ENCODE measurements around the gene CACNA1C.
A peak's percentile ranks its signal among the peaks of the same experiment; 100 is the strongest.

Gene CACNA1C

GRCh38 chr12:2273288-2273687 lies 220.5 kb downstream of the CACNA1C start:
- DNase-seq (ENCODE audit: low spot score) (no peak), FAIRE-seq (no peak)

GRCh38 chr12:2273751-2274150 lies 221.0 kb downstream of the CACNA1C start:
- DNase-seq (ENCODE audit: low spot score) (no peak), FAIRE-seq (no peak)

- no peak for FAIRE-seq
Measured at GRCh38 chr12:2274733-2275132, 221.9 kb downstream of the CACNA1C start.

GRCh38 chr12:2276288-2277033 lies 223.7 kb downstream of the CACNA1C start:
- DNase-seq (ENCODE audit: low spot score) = no peak

More at GRCh38 chr12:2274733-2275132, 221.9 kb downstream of the CACNA1C start:
- DNase-seq (ENCODE audit: low spot score) = no peak

GRCh38 chr12:2277492-2278155 lies 224.8 kb downstream of the CACNA1C start:
- DNase-seq (ENCODE audit: low spot score) (no peak), FAIRE-seq (no peak)

More at GRCh38 chr12:2276288-2277033, 223.7 kb downstream of the CACNA1C start:
- no peak for FAIRE-seq

- FAIRE-seq (no peak), DNase-seq (ENCODE audit: low spot score) (no peak)
Measured at GRCh38 chr12:2281446-2281845, 228.7 kb downstream of the CACNA1C start.

- DNase-seq (ENCODE audit: low spot score) (no peak), FAIRE-seq (no peak)
Measured at GRCh38 chr12:2282318-2282717, 229.5 kb downstream of the CACNA1C start.

- no peak for FAIRE-seq
- no peak for DNase-seq (ENCODE audit: low spot score)
Measured at GRCh38 chr12:2283480-2283879, 230.7 kb downstream of the CACNA1C start.

GRCh38 chr12:2283916-2284315 lies 231.1 kb downstream of the CACNA1C start:
- FAIRE-seq (no peak), DNase-seq (ENCODE audit: low spot score) (no peak)

GRCh38 chr12:2284321-2284813 lies 231.6 kb downstream of the CACNA1C start:
- no peak for DNase-seq (ENCODE audit: low spot score)
- no peak for FAIRE-seq

- DNase-seq (ENCODE audit: low spot score) = peak; percentile 53
- no peak for FAIRE-seq
Measured at GRCh38 chr12:2284857-2285256, 232.1 kb downstream of the CACNA1C start.

- DNase-seq (ENCODE audit: low spot score) = no peak
- FAIRE-seq = no peak
Measured at GRCh38 chr12:2285462-2285861, 232.7 kb downstream of the CACNA1C start.

- FAIRE-seq (no peak), DNase-seq (ENCODE audit: low spot score) (no peak)
Measured at GRCh38 chr12:2286047-2286446, 233.3 kb downstream of the CACNA1C start.

GRCh38 chr12:2286461-2287131 lies 233.8 kb downstream of the CACNA1C start:
- no peak for DNase-seq (ENCODE audit: low spot score)
- no peak for FAIRE-seq

- DNase-seq (ENCODE audit: low spot score) = no peak
- no peak for FAIRE-seq
Measured at GRCh38 chr12:2287151-2287550, 234.4 kb downstream of the CACNA1C start.

- FAIRE-seq (no peak), DNase-seq (ENCODE audit: low spot score) (no peak)
Measured at GRCh38 chr12:2287589-2287988, 234.8 kb downstream of the CACNA1C start.

- no peak for FAIRE-seq
- DNase-seq (ENCODE audit: low spot score) = no peak
Measured at GRCh38 chr12:2288001-2288400, 235.2 kb downstream of the CACNA1C start.

GRCh38 chr12:2288471-2288870 lies 235.7 kb downstream of the CACNA1C start:
- DNase-seq (ENCODE audit: low spot score) (no peak), FAIRE-seq (no peak)

GRCh38 chr12:2288875-2289274 lies 236.1 kb downstream of the CACNA1C start:
- no peak for FAIRE-seq
- no peak for DNase-seq (ENCODE audit: low spot score)

GRCh38 chr12:2289525-2289924 lies 236.7 kb downstream of the CACNA1C start:
- FAIRE-seq (no peak), DNase-seq (ENCODE audit: low spot score) (no peak)

- DNase-seq (ENCODE audit: low spot score) = no peak
- no peak for FAIRE-seq
Measured at GRCh38 chr12:2290091-2290490, 237.3 kb downstream of the CACNA1C start.

GRCh38 chr12:2290516-2291065 lies 237.8 kb downstream of the CACNA1C start:
- no peak for FAIRE-seq
- DNase-seq (ENCODE audit: low spot score) = no peak
